Measurements from ENCODE around the gene PRPF31. TPM values are rescaled to one million over a fixed set of nuclear protein-coding genes. Genes with fewer than 3 reads are reported as not detected.

PRPF31 gene
- total RNA-seq, result 10 to 100 TPM; 24.7 to 50.5 (median 34.9) TPM

- Histone ChIP-seq H3K36me3 (peaks cover 0 to 14% (median 3%) of the 10 kb centered on the region in 4 donors), H3K4me3 (peak within 1 kb of the TSS; percentile 64 to 99 (median 72)), H3K27me3 (no peaks in the 10 kb centered on the region), H3K27ac (peak within 1 kb of the TSS; percentile 85 to 95 (median 94)), H3K4me1 (peaks cover 16 to 28% (median 21%) of the 10 kb centered on the region in 4 donors), H3K9me3 (no peaks in the 10 kb centered on the region)
- intact Hi-C loops (cut with DNase I; ENCODE audit: low total_unique reads) (no loop called here), in situ Hi-C loops (cut with MboI; ENCODE audit: low pct_ligation_motif_present in 1 of 4, low pct_unique_long_range_greater_than_20kb in 1 of 4, low sequenced_read_pairs in 3 of 4) (no loop called here)
- 0% methylated on average over 24 to 60 of the region's 60 CpGs for WGBS, 2 donors (ENCODE audit: low coverage in 1 of 2)
- peak in 1 of 5 experiments; percentile 24 for TF ChIP-seq CTCF (IDR thresholded peaks at IDR 0.05)
- TF ChIP-seq POLR2AphosphoS5 (IDR thresholded peaks at IDR 0.05), result peak; percentile 85 to 96 (median 92)
- peak; percentile 73 for TF ChIP-seq POLR2A (IDR thresholded peaks at IDR 0.05)
- no peak for TF ChIP-seq EP300 (IDR thresholded peaks at IDR 0.05; ENCODE audit: low read depth)
- DNase-seq, result peak; percentile 97
Observed at GRCh38 chr19:54115109-54116063, at the start of gene PRPF31, which contains the start of gene TFPT. TSS of gene PRPF31 (plus strand) at chr19:54115754. CDS start at chr19:54118279, 2,525 bp downstream. TSS of gene TFPT (minus strand) at chr19:54115657. CDS start at chr19:54115269, 388 bp downstream.

- in situ Hi-C loops (cut with MboI; ENCODE audit: low pct_ligation_motif_present in 1 of 4, low pct_unique_long_range_greater_than_20kb in 1 of 4, low sequenced_read_pairs in 3 of 4), result no loop called here
- no peak for DNase-seq
- Histone ChIP-seq H3K27ac (no peak overlapping the region), H3K4me3 (no peak overlapping the region), H3K9me3 (no peaks in the 10 kb centered on the region), H3K4me1 (no peaks in the 10 kb centered on the region), H3K27me3 (no peaks in the 10 kb centered on the region), H3K36me3 (no peaks in the 10 kb centered on the region)
- 57% methylated on average over 5 of the region's 5 CpGs; no CpG with 5 or more reads in 1 of the 2 donors for WGBS, 2 donors (ENCODE audit: low coverage in 1 of 2)
- intact Hi-C loops (cut with DNase I; ENCODE audit: low total_unique reads), result no loop called here
- TF ChIP-seq EP300 (IDR thresholded peaks at IDR 0.05; ENCODE audit: low read depth) (no peak), POLR2AphosphoS5 (IDR thresholded peaks at IDR 0.05) (no peak), POLR2A (IDR thresholded peaks at IDR 0.05) (no peak), CTCF (IDR thresholded peaks at IDR 0.05) (no peak)
Observed at GRCh38 chr19:54069470-54069869, 46.1 kb upstream of the PRPF31 start.

GRCh38 chr19:54073829-54074228 is 41.7 kb upstream of the PRPF31 start:
- in situ Hi-C loops (cut with MboI; ENCODE audit: low pct_ligation_motif_present in 1 of 4, low pct_unique_long_range_greater_than_20kb in 1 of 4, low sequenced_read_pairs in 3 of 4) (no loop called here), intact Hi-C loops (cut with DNase I; ENCODE audit: low total_unique reads) (no loop called here)
- Histone ChIP-seq H3K36me3 (no peaks in the 10 kb centered on the region), H3K4me3 (no peak overlapping the region), H3K4me1 (no peaks in the 10 kb centered on the region), H3K9me3 (no peaks in the 10 kb centered on the region), H3K27me3 (no peaks in the 10 kb centered on the region), H3K27ac (no peak overlapping the region)
- no peak for TF ChIP-seq CTCF (IDR thresholded peaks at IDR 0.05)
- TF ChIP-seq POLR2A (IDR thresholded peaks at IDR 0.05), result no peak
- no peak for TF ChIP-seq POLR2AphosphoS5 (IDR thresholded peaks at IDR 0.05)
- TF ChIP-seq EP300 (IDR thresholded peaks at IDR 0.05; ENCODE audit: low read depth), result no peak
- DNase-seq, result no peak
- WGBS, 2 donors (ENCODE audit: low coverage in 1 of 2), result 90% methylated on average over 10 of the region's 10 CpGs; no CpG with 5 or more reads in 1 of the 2 donors

GRCh38 chr19:54074851-54075250 is 40.7 kb upstream of the PRPF31 start:
- no peaks in the 10 kb centered on the region for H3K4me1 ChIP-seq
- intact Hi-C loops (cut with DNase I; ENCODE audit: low total_unique reads), result no loop called here
- no peak for DNase-seq
- no peak overlapping the region for H3K27ac ChIP-seq
- H3K36me3 ChIP-seq, result no peaks in the 10 kb centered on the region
- in situ Hi-C loops (cut with MboI; ENCODE audit: low pct_ligation_motif_present in 1 of 4, low pct_unique_long_range_greater_than_20kb in 1 of 4, low sequenced_read_pairs in 3 of 4), result no loop called here
- no peak overlapping the region for H3K4me3 ChIP-seq
- TF ChIP-seq POLR2AphosphoS5 (IDR thresholded peaks at IDR 0.05) (no peak), CTCF (IDR thresholded peaks at IDR 0.05) (no peak), POLR2A (IDR thresholded peaks at IDR 0.05) (no peak), EP300 (IDR thresholded peaks at IDR 0.05; ENCODE audit: low read depth) (no peak)
- 81 to 90% methylated on average over 2 to 9 of the region's 9 CpGs for WGBS, 2 donors (ENCODE audit: low coverage in 1 of 2)
- no peaks in the 10 kb centered on the region for H3K9me3 ChIP-seq
- H3K27me3 ChIP-seq, result no peaks in the 10 kb centered on the region
